Chondrocyte (in vitro differentiated cells): ENCODE data around the gene HOXC6. TPM values are rescaled to one million over a fixed set of nuclear protein-coding genes. Genes with fewer than 3 reads are reported as not detected.

Experiments used
- DNase-seq: peaks from one replicate; pipeline ENCODE4 v3.0.0; 2021; ENCODE audit warnings: mixed read lengths, low spot score
- H3K27ac Mint-ChIP-seq: one replicate; pipeline ENCODE4 v1.8.0; 2021; ENCODE audit warnings: mild to moderate bottlenecking, moderate library complexity, mixed read lengths; ENCODE audit not compliant: unreplicated experiment
- H3K27me3 Mint-ChIP-seq: 2 replicates; pipeline ENCODE4 v1.8.0; 2021; ENCODE audit warnings: low read depth, mixed read lengths
- H3K36me3 Mint-ChIP-seq: 2 replicates; pipeline ENCODE4 v1.8.0; 2021; ENCODE audit warnings: low read depth, mixed read lengths
- H3K4me1 Mint-ChIP-seq: 2 replicates; pipeline ENCODE4 v1.8.0; 2021; ENCODE audit warnings: low read depth, mild to moderate bottlenecking, mixed read lengths
- H3K4me3 Mint-ChIP-seq: one replicate; pipeline ENCODE4 v1.8.0; 2021; ENCODE audit warnings: mild to moderate bottlenecking, moderate library complexity, mixed read lengths; ENCODE audit not compliant: unreplicated experiment
- H3K9me3 Mint-ChIP-seq: 2 replicates; pipeline ENCODE4 v1.8.0; 2021; ENCODE audit warnings: low read depth, mixed read lengths
- CTCF ChIP-seq: fragments of 200-600 bp; sonication (generic); IDR thresholded peaks from 2 replicates; pipeline ENCODE4 v1.5.0; 2021; ENCODE audit warnings: antibody characterized with exemption, mild to moderate bottlenecking, moderate library complexity
- total RNA-seq: library from RNA; stranded (reverse); gene quantifications from 3 replicates; pipeline ENCODE4 v1.2.1, GENCODE V29; 2021

HOXC6 gene
- total RNA-seq, 1 donor from 2014 or later = not detected

- Mint-ChIP-seq H3K4me1 (peaks cover 8% of the 10 kb centered on the region), H3K27ac (no peak overlapping the region), H3K36me3 (peaks cover 2% of the 10 kb centered on the region), H3K27me3 (peaks cover 90% of the 10 kb centered on the region), H3K4me3 (no peak overlapping the region), H3K9me3 (no peaks in the 10 kb centered on the region)
- DNase-seq = no peak
- TF ChIP-seq CTCF = no peak
These were observed 25.3 kb upstream of the HOXC6 start for GRCh38 chr12:54002915-54003389.

GRCh38 chr12:54003625-54004024, 24.6 kb upstream of the HOXC6 start:
- H3K27ac Mint-ChIP-seq = no peak overlapping the region
- peaks cover 2% of the 10 kb centered on the region for H3K36me3 Mint-ChIP-seq
- no peaks in the 10 kb centered on the region for H3K9me3 Mint-ChIP-seq
- H3K27me3 Mint-ChIP-seq = peaks cover 88% of the 10 kb centered on the region
- DNase-seq = no peak
- H3K4me3 Mint-ChIP-seq = no peak overlapping the region
- H3K4me1 Mint-ChIP-seq = peaks cover 8% of the 10 kb centered on the region
- no peak for TF ChIP-seq CTCF

- Mint-ChIP-seq H3K27ac (no peak overlapping the region), H3K4me1 (peaks cover 9% of the 10 kb centered on the region), H3K9me3 (no peaks in the 10 kb centered on the region), H3K4me3 (no peak overlapping the region), H3K36me3 (peaks cover 2% of the 10 kb centered on the region), H3K27me3 (peaks cover 87% of the 10 kb centered on the region)
- DNase-seq = no peak
- TF ChIP-seq CTCF = no peak
These were observed 24.0 kb upstream of the HOXC6 start for GRCh38 chr12:54004063-54004840.

- no peak for TF ChIP-seq CTCF
- no peaks in the 10 kb centered on the region for H3K9me3 Mint-ChIP-seq
- H3K36me3 Mint-ChIP-seq = peaks cover 2% of the 10 kb centered on the region
- H3K27ac Mint-ChIP-seq = no peak overlapping the region
- H3K27me3 Mint-ChIP-seq = peaks cover 91% of the 10 kb centered on the region
- DNase-seq = no peak
- H3K4me3 Mint-ChIP-seq = no peak overlapping the region
- H3K4me1 Mint-ChIP-seq = peaks cover 15% of the 10 kb centered on the region
These were observed 23.3 kb upstream of the HOXC6 start for GRCh38 chr12:54004841-54005530.

GRCh38 chr12:54005531-54005852, 22.7 kb upstream of the HOXC6 start:
- Mint-ChIP-seq H3K27me3 (peaks cover 91% of the 10 kb centered on the region), H3K4me1 (peaks cover 12% of the 10 kb centered on the region), H3K9me3 (no peaks in the 10 kb centered on the region), H3K27ac (no peak overlapping the region), H3K36me3 (peaks cover 2% of the 10 kb centered on the region), H3K4me3 (no peak overlapping the region)
- DNase-seq = no peak
- no peak for TF ChIP-seq CTCF
